Suprapubic skin (tissue), 4 donors: ENCODE results near the gene SFI1. TPM values are rescaled to one million over a fixed set of nuclear protein-coding genes. Genes with fewer than 3 reads are reported as not detected.

Experiments
- DNase-seq, 2 donors: peaks; one replicate each; pipeline ENCODE4 v3.0.0-alpha.2; 2019; ENCODE audit warnings: low spot score in 2 of 2
- H3K27ac ChIP-seq: fragments of 200-600 bp; sonication (generic); one replicate; pipeline ENCODE4 v1.5.1; 2019
- H3K27me3 ChIP-seq: fragments of 200-600 bp; sonication (generic); one replicate; pipeline ENCODE4 v1.5.1; 2019
- H3K36me3 ChIP-seq: fragments of 200-600 bp; sonication (generic); one replicate; pipeline ENCODE4 v1.5.1; 2019
- H3K4me1 ChIP-seq: fragments of 200-600 bp; sonication (generic); one replicate; pipeline ENCODE4 v1.5.1; 2019
- H3K4me3 ChIP-seq: fragments of 200-600 bp; sonication (generic); one replicate; pipeline ENCODE4 v1.5.1; 2019; ENCODE audit warnings: mild to moderate bottlenecking
- H3K9me3 ChIP-seq: fragments of 200-600 bp; sonication (generic); one replicate; pipeline ENCODE4 v1.5.1; 2019
- CTCF ChIP-seq, 2 donors: fragments of 200-600 bp in 1 of 2; fragments of 450-650 bp in 1 of 2; sonication (generic) in 1 of 2; IDR thresholded peaks; one replicate each; pipeline ENCODE4 v1.5.1; 2016 to 2019; ENCODE audit warnings: antibody characterized with exemption in 2 of 2, mild to moderate bottlenecking in 1 of 2, moderate library complexity in 1 of 2
- EP300 ChIP-seq: sonication (generic); formaldehyde crosslinking; IDR thresholded peaks from one replicate; pipeline ENCODE4 v1.6.1; 2017; ENCODE audit warnings: antibody characterized with exemption
- POLR2A ChIP-seq, 2 donors: fragments of 450-650 bp; IDR thresholded peaks; one replicate each; pipeline ENCODE4 v1.6.1; 2017; ENCODE audit warnings: antibody characterized with exemption in 2 of 2, mild to moderate bottlenecking in 2 of 2, moderate library complexity in 2 of 2
- POLR2AphosphoS5 ChIP-seq, 3 donors: sonication (generic); formaldehyde crosslinking; IDR thresholded peaks; one replicate each; pipeline ENCODE4 v1.6.1; 2017; ENCODE audit warnings: antibody characterized with exemption in 3 of 3
- WGBS: methylation state at CpG from one replicate; pipeline ENCODE4 v1.1.5; 2018; 5-methylcytosine and 5-hydroxymethylcytosine counted together
- total RNA-seq, 4 donors: library from RNA; depleted of rRNA; stranded (reverse); fragments of >200 nt; gene quantifications; one replicate each; pipeline ENCODE4 v1.1.0, GENCODE V29; 2016

SFI1 gene
- total RNA-seq: 100 to 1,000 TPM in 1 of 4 donors, 10 to 100 TPM in 3; 21.2 to 128 (median 40.7) TPM

- peaks cover 26% of the 10 kb centered on the region for H3K4me1 ChIP-seq
- peak within 1 kb of the TSS; percentile 69 for H3K4me3 ChIP-seq
- WGBS: 0% methylated on average over 37 of the region's 70 CpGs
- peak in 2 of 3 donors; percentile 20 to 69 for TF ChIP-seq POLR2AphosphoS5 (IDR thresholded peaks at IDR 0.05)
- peak in 1 of 2 donors; percentile 27 for TF ChIP-seq POLR2A (IDR thresholded peaks at IDR 0.05)
- TF ChIP-seq EP300: no peak
- TF ChIP-seq CTCF (IDR thresholded peaks at IDR 0.05): peak in 1 of 2 donors; percentile 23
- H3K27ac ChIP-seq: peak within 1 kb of the TSS; percentile 65
- peak; percentile 92 to 96 for DNase-seq
- no peaks in the 10 kb centered on the region for H3K27me3 ChIP-seq
- H3K36me3 ChIP-seq: no peaks in the 10 kb centered on the region
- H3K9me3 ChIP-seq: no peaks in the 10 kb centered on the region
These were observed at the start of gene SFI1 for GRCh38 chr22:31496007-31496734. Gene SFI1 (plus strand): TSS chr22:31496536. CDS start chr22:31508285, 11,749 bp downstream.

GRCh38 chr22:31446767-31447166 lies 49.6 kb upstream of the SFI1 start:
- no peak overlapping the region for H3K27ac ChIP-seq
- no peaks in the 10 kb centered on the region for H3K27me3 ChIP-seq
- no peaks in the 10 kb centered on the region for H3K9me3 ChIP-seq
- no peak for DNase-seq
- WGBS: 93% methylated on average over 2 of the region's 2 CpGs
- no peak overlapping the region for H3K4me3 ChIP-seq
- TF ChIP-seq POLR2A (IDR thresholded peaks at IDR 0.05) (no peak), EP300 (no peak), CTCF (IDR thresholded peaks at IDR 0.05) (no peak), POLR2AphosphoS5 (IDR thresholded peaks at IDR 0.05) (no peak)
- peaks cover 76% of the 10 kb centered on the region for H3K36me3 ChIP-seq
- H3K4me1 ChIP-seq: no peaks in the 10 kb centered on the region

GRCh38 chr22:31447337-31447736 lies 49.0 kb upstream of the SFI1 start:
- no peaks in the 10 kb centered on the region for H3K9me3 ChIP-seq
- DNase-seq: no peak
- H3K4me3 ChIP-seq: no peak overlapping the region
- 97% methylated on average over 3 of the region's 3 CpGs for WGBS
- TF ChIP-seq EP300 (no peak), POLR2AphosphoS5 (IDR thresholded peaks at IDR 0.05) (no peak), CTCF (IDR thresholded peaks at IDR 0.05) (no peak), POLR2A (IDR thresholded peaks at IDR 0.05) (no peak)
- H3K36me3 ChIP-seq: peaks cover 74% of the 10 kb centered on the region
- no peaks in the 10 kb centered on the region for H3K27me3 ChIP-seq
- no peaks in the 10 kb centered on the region for H3K4me1 ChIP-seq
- H3K27ac ChIP-seq: no peak overlapping the region

- 88% methylated on average over 2 of the region's 2 CpGs for WGBS
- Histone ChIP-seq H3K27me3 (no peaks in the 10 kb centered on the region), H3K27ac (no peak overlapping the region), H3K4me3 (no peak overlapping the region), H3K4me1 (no peaks in the 10 kb centered on the region), H3K9me3 (no peaks in the 10 kb centered on the region), H3K36me3 (peaks cover 72% of the 10 kb centered on the region)
- DNase-seq: no peak
- TF ChIP-seq CTCF (IDR thresholded peaks at IDR 0.05) (no peak), POLR2A (IDR thresholded peaks at IDR 0.05) (no peak), EP300 (no peak), POLR2AphosphoS5 (IDR thresholded peaks at IDR 0.05) (no peak)
These were observed 48.0 kb upstream of the SFI1 start for GRCh38 chr22:31448382-31448781.

GRCh38 chr22:31449506-31449905 lies 46.8 kb upstream of the SFI1 start:
- 69% methylated on average over 4 of the region's 4 CpGs for WGBS

More at GRCh38 chr22:31449506-31449905, 46.8 kb upstream of the SFI1 start:
- H3K9me3 ChIP-seq: no peaks in the 10 kb centered on the region
- H3K27me3 ChIP-seq: no peaks in the 10 kb centered on the region
- peaks cover 72% of the 10 kb centered on the region for H3K36me3 ChIP-seq
- TF ChIP-seq POLR2A (IDR thresholded peaks at IDR 0.05): no peak
- no peak for TF ChIP-seq POLR2AphosphoS5 (IDR thresholded peaks at IDR 0.05)
- no peak for TF ChIP-seq EP300
- no peak for TF ChIP-seq CTCF (IDR thresholded peaks at IDR 0.05)
- no peak overlapping the region for H3K4me3 ChIP-seq
- no peak overlapping the region for H3K27ac ChIP-seq
- DNase-seq: no peak
- no peaks in the 10 kb centered on the region for H3K4me1 ChIP-seq
